T-helper 9 cell (primary cell): ENCODE results near the gene OTUD7B.
A peak's percentile ranks its signal among the peaks of the same experiment; 100 is the strongest.
"Not testable (repeated sequence)": the region's sequence is repeated elsewhere in the genome, so short reads cannot be mapped to it uniquely, and the experiment has no call there.

Experiments used
- DNase-seq: peaks from one replicate; pipeline ENCODE4 v3.0.0-alpha.2; 2020

The OTUD7B gene

DNA sequence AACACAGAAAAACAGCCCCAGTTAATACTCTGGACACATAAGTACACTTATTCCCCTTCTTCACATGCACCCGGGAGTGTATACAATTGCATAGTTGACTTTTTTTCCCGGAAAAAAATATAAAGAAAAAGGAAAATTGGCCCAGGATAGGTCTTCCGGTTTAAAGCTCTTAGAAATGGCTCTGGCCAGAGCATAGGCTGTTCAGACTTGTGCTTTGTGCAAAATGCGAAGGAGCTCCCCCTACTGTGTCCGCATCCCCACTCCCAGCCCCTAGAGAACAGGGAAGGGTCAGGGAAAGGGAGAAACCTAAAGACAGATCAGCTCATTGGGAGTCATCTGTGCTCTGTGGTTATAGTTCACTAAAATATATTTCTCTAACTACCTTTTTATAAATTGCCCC lies 68.3 kb downstream of the OTUD7B start:
- DNase-seq, result no peak

- no peak for DNase-seq
These were observed 70.1 kb downstream of the OTUD7B start for GRCh38 chr1:149940427-149940826.

DNA sequence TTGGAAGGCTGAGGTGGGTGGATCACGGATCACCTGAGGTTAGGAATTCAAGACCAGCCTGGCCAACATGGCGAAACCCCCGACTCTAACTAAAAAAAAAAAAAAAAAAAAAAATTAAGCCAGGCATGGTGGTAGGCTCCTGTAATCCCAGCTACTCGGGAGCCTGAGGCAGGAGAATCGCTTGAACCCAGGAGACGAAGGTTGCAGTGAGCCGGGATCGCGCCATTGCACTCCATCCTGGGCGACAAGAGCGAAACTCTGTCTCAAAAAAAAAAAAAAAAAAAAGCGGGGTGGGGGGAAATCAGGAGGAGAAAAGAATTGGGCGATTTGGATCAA lies 71.9 kb downstream of the OTUD7B start:
- DNase-seq, result not testable (repeated sequence)

GRCh38 chr1:149937759-149938158 lies 72.8 kb downstream of the OTUD7B start:
- no peak for DNase-seq

DNA sequence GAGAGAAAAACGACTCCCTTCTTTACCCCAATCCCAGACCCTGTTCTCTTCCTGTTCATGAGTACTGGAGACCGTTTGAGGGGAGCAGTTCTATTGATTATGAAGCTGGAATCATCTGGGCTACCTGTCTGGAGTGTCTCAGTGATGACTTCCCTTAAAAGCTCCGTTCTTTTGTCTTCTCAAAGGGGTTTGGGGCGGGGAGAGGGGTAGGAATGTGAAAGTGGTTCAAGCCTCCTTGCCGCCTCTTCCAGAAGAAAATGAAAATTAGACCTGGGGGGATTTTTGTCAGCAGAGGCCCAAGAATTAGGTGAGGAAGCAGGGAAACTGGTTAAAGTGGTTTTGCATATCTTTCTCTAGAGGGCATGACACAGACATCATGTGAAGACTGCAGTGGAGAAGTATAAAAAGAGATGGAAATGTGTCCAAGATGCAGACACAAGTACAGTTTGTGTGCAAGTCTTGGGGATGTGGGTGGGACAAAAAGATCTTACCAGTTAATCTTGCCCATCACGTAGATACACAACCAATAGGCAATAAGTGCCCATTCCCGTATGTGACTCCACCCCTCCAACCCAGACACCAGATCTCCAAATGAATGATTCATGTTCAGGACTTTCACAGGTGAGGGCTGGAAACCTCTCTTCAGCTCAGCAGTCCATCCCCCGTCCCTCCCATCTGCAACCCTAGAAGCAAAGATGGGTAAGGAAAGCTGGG lies 73.4 kb downstream of the OTUD7B start:
- DNase-seq, result no peak

DNA sequence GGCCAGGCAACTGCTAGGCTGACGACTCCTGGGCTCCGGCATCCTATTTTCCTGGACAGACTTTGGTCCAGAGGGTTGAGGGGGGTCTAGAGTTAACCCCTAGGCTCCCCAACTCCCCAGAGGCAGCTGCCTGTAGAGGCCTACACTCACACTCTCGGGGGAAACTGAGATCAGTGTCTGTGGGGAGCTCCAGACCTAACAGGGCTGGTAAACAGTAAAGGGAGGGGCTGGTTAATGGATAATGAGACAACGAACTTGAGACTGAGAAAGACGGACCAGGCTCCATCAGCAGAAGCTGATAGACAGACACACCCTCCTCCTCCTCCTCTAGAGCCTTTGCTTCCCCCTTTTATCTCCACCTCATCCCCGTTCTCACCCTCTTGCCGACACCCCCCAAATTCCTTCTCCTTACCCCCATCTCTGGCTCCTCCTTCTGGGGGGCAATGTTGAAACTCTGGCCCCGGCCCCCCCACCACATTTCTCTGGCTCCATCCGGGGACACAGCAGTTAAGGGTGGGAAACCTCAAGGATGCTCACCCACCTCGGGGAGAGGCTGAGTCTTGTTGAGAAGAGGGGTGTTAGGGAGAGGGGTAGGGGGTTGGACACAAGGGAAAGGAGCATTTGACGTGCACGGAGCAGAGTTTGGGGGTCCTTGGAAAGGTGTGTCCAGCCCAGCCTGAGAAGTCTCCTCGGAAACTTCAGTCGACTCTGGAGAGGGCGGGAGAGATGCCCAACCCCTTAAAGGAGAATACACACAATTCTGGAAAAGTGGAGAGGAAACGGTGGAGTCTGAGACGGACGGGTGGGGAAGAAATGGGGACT lies 74.1 kb downstream of the OTUD7B start, which contains the start of gene MTMR11:
Gene MTMR11, minus strand, starts transcription at position 710 of the 822 bp plus-strand sequence. Its CDS starts 232 bp downstream, at position 478.
- DNase-seq, result no peak

DNA sequence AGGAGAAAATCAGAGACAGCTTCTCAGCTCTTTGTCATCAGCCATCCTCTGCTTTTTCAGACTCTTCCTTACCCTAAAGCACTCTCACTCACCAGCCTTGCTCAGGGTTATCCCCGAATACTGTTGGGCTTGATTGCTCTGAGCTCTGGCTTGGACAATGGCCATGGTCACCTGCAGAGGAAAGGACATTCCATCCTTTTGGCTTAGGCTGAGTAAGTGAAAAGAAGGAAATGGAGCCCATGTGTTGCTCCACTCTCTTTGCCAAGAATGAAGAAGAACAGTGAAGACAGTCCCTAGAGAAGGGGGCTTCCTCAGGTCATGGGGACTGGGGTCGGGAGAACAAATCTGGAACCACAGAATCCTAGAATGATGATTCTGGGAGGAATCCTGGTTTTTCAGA lies 76.2 kb downstream of the OTUD7B start:
- no peak for DNase-seq

DNA sequence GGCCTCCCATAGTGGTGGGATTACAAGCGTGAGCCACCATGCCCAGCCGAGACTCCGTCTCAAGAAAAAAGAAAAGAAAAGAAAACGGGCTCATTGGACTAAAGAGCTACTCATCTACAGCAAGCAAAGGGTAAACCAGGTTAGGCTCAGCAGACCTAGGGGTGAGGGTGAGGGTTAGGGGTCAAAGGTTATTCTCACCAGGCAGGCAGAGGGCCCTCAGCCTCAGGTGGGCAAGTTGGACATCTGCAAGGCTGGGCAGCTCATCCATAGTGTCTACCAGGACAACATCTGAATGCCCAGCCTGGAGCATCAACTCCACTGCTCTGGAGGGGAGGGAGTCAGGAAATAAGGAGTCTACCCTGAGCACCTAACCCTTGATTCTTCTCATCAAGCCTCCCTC lies 77.3 kb downstream of the OTUD7B start:
- DNase-seq, result no peak

DNA sequence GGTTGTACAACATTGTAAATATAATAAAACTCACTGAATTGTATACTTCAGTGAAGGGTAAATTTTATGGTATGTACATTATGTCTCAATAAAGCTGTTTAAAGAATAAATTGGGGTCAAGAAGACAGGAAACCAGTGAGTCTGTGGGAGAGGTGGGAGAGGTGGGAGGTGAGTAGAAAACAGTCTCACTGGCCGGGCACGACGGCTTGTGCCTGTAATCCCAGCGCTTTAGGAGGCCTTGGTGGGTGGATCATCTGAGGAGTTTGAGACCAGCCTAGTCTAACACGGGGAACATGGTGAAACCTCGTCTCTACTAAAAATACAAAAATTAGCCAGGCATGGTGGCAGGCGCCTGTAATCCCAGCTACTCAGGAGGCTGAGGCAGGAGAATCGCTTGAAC lies 78.1 kb downstream of the OTUD7B start:
- DNase-seq, result no peak

- DNase-seq, result no peak
These were observed 79.2 kb downstream of the OTUD7B start for GRCh38 chr1:149931212-149931790.

- DNase-seq, result no peak
These were observed 80.7 kb downstream of the OTUD7B start for GRCh38 chr1:149929856-149930255.

- no peak for DNase-seq
These were observed 82.2 kb downstream of the OTUD7B start for GRCh38 chr1:149928401-149928724.

DNA sequence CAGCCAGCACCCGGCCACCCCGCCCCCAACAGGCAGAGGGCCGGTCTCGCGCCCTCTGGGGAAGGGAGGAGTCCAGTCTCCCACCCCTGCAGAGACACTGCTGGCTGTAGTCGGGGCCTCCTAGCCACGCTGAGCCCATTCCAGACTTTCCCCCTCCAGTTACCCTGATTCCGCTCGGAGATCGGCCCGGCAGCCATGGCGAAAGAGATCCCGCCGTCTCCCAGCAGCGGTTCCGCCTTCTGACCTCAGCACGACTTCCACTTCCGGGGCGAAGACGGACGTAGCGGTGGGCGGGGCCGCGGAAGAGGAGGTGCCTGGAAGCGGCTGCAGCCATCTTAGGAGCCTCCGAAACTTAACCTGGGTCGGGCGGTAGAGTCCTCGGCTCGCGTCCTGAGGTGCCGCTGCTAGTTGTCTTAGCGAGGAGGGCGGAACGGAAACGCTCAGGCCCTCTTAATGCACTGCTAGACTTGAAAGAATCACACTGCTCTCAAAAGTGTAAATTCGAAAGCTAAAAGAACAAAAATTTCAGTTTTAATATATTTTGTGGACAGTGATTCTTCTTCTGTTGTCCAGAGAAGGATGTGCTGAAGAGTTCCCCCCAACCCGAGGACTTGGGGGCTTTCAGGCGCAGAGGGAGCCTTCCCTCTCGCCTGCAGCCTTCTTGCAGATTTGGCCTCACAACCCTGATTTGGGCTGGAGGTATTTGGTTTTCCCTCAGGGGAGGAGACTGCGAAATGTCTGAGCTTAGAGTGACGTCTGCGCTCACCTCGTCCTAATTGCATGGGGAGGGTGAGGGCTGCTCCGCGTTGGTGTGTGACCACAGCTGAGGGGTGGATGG lies 82.7 kb downstream of the OTUD7B start, which contains the start of gene SF3B4:
Gene SF3B4, minus strand, starts transcription at position 241 of the 838 bp plus-strand sequence. Its CDS starts 44 bp downstream, at position 197.
- DNase-seq, result peak; percentile 93

GRCh38 chr1:149927056-149927562 lies 83.4 kb downstream of the OTUD7B start:
- DNase-seq, result no peak

DNA sequence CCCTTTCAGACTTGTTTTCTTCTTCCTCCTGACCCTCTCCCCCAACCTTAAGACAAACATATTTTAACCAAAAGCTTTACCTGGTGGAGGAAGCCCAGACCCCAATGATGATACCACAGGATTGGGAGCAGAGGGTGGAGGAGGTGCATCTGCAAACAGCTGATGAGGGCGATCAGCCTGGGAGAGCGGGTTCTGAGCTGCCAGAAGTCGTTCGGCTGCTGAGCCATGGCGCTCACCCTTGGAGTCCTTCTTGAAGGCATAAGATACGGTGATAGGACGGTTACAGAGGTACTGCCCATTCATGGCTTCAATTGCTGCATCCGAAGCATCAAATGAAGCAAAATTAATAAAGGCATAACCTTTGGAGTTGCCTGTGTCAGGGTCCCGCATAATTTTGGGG lies 84.2 kb downstream of the OTUD7B start:
- no peak for DNase-seq

- no peak for DNase-seq
These were observed 84.8 kb downstream of the OTUD7B start for GRCh38 chr1:149925751-149926150.

DNA sequence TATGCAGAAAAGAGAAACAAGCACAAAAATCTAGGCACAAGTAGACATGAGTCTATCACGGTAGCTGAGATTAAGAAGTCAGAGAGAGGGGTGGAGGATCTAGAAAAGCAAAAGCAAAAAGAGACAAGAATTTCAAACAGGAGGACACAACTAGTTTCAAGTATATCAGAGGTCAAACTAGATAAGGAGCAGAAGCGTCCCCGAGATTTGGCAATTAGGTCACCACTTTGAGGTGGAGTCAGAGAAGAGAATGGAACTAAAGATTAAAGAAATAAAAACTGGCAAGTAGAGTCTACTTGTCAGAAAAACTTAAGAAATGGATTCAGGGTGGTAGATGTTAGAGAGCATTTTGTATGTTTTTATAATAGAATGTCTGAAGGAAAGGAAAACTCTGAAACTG lies 85.2 kb downstream of the OTUD7B start:
- DNase-seq, result no peak

- no peak for DNase-seq
These were observed 86.9 kb downstream of the OTUD7B start for GRCh38 chr1:149923626-149924025.

DNA sequence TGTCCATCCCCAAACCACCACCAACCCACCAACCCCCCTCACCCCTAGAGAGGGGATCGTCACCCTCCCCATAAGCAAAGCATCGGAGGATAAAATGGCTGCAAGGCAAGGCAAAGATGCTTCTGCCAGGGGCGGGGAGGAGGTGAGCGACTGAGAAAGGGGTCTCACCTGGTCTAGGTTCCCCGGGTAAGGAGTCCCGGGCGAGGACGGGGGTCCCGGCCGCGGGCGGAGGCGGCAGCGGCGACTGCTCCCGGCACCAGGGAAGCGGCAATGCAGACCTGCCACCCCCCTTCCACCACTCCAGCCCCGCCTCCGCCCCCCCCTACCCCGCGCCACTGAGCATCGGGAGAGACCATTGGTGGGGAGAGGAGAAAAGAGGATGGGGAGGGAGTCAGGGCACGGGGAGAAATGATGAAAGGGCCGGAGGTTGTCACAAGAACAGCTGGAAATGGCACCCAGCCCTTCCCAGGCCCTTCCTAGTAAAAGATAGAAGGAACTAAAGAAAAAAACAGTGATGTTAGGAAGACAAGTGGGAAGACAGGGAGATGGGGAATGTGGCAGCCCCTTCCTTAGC lies 92.9 kb downstream of the OTUD7B start, which contains the start of gene SV2A:
Gene SV2A, minus strand, starts transcription at position 274 of the 574 bp plus-strand sequence. CDS start 4,004 bp downstream, outside the sequence.
- DNase-seq, result peak; percentile 49

DNA sequence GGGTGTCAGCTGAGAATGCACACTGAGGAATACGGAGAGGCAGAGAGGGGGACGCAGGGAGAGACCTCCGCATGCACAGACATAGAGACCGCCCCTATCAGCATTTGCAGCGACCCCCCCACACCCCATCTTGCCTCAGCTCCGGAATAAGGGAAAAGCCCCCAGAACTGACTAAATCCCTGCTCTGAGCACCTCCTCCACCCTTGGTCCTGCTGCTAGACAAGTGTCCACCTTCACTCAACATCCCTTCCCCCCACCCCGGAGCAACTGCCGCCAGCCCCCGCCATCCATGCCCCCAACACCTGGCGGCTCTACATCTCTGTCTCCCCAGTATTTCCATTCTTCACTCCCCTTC lies 93.7 kb downstream of the OTUD7B start:
- DNase-seq, result no peak

DNA sequence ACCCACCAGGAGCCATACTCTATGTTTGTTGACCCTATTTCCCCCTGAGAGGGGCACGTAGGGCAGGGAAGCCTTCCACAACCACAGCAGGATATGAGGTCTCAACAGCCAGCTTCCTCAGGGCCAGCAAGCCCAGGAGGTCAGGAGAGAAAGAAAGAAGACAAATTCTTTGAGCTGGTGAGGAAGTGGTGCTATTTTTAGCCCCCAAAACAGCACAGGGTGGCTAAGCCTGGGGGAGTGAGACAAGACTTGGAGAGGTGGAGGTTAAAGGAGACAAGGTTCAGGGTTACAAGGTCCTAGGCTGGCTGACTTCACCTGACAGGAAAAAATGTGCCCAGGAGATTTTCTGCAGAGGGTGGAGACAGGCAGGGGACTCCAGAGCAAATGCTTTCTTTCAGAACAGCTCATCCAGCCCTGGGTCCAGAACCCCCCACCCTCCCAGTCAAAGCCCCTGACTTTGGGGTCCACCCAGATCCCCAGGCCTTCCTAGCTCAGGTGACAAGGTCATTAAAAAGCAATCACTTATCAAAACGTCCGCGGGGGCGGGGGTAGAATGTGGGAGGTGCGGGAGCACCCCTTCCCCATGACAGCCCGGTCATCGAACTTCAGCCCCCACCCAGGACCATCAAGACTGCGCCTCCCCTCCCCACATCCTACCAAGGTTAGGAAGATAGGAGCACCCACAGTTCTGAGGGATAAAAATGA lies 94.2 kb downstream of the OTUD7B start:
- DNase-seq, result no peak
